ENCODE measurements around the gene ZNF615. TPM values are rescaled to one million over a fixed set of nuclear protein-coding genes. Genes with fewer than 3 reads are reported as not detected.
"Not testable (repeated sequence)": the region's sequence is repeated elsewhere in the genome, so short reads cannot be mapped to it uniquely, and the experiment has no call there.

Gene ZNF615
- total RNA-seq, 2 experiments from 2014 or later = 8.4 to 8.5 TPM

DNA sequence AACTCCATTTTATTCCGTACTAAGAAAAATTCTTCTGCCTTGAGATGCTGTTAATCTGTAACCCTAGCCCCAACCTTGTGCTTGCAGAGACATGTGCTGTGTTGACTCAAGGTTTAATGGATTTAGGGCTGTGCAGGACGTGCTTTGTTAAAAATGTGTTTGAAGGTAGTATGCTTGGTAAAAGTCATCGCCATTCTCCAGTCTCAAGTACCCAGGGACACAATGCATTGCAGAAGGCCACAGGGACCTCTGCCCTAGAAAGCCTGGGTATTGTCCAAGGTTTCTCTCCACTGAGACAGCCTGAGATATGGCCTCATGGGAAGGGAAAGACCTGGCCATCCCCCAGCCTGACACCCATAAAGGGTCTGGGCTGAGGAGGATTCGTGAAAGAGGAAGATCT, 50.2 kb downstream of the ZNF615 start:
- H3K9me3 Mint-ChIP-seq = peaks cover 57% of the 10 kb centered on the region
- H3K27me3 Mint-ChIP-seq, H3K4me1 Mint-ChIP-seq, H3K4me3 Mint-ChIP-seq, H3K27ac Mint-ChIP-seq, DNase-seq: not testable (repeated sequence)
- peaks cover 46% of the 10 kb centered on the region for H3K36me3 Mint-ChIP-seq

GRCh38 chr19:51948975-51949374, 59.0 kb downstream of the ZNF615 start:
- Mint-ChIP-seq H3K27me3 (no peaks in the 10 kb centered on the region), H3K4me3 (no peak overlapping the region), H3K9me3 (peaks cover 68% of the 10 kb centered on the region), H3K4me1 (no peaks in the 10 kb centered on the region), H3K36me3 (peaks cover 54% of the 10 kb centered on the region), H3K27ac (no peak overlapping the region)
- DNase-seq = no peak

DNA sequence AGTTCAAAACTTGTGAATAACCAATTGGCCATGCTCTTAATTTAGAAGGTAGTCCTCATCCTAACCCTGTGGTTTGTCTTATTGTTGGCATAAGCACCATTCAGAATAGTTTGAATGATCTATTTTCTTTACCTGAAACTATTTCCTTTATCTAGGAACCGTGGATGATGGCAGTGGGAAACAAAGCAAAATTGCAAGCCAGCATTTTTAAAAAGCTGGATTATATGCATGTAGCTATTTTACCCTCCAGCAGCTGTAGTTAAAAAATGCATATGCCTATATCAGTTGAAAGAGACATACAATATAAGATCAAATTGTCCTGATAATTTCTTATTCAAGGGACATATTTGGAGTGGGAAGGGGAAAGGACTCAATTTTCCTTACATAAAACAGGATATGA, 61.4 kb downstream of the ZNF615 start:
- peaks cover 68% of the 10 kb centered on the region for H3K36me3 Mint-ChIP-seq
- no peaks in the 10 kb centered on the region for H3K27me3 Mint-ChIP-seq
- no peak for DNase-seq
- H3K4me1 Mint-ChIP-seq = no peaks in the 10 kb centered on the region
- H3K4me3 Mint-ChIP-seq = no peak overlapping the region
- H3K9me3 Mint-ChIP-seq = peaks cover 82% of the 10 kb centered on the region
- no peak overlapping the region for H3K27ac Mint-ChIP-seq

DNA sequence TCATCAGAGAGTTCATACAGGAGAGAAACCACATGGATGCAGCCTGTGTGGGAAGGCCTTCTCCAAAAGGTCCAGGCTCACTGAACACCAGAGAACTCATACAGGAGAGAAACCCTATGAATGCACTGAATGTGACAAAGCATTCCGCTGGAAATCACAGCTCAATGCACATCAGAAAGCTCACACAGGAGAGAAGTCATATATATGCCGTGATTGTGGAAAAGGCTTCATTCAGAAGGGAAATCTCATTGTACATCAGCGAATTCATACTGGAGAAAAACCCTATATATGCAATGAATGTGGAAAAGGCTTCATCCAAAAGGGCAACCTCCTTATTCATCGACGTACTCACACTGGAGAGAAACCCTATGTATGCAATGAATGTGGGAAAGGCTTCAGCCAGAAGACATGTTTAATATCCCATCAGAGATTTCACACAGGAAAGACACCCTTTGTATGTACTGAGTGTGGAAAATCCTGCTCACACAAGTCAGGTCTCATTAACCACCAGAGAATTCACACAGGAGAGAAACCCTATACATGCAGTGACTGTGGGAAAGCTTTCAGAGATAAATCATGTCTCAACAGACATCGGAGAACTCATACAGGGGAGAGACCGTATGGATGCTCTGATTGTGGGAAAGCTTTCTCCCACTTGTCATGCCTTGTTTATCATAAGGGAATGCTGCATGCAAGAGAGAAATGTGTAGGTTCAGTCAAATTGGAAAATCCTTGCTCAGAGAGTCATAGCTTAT, 63.0 kb downstream of the ZNF615 start:
- Mint-ChIP-seq H3K4me1 (no peaks in the 10 kb centered on the region), H3K9me3 (peaks cover 85% of the 10 kb centered on the region), H3K36me3 (peaks cover 81% of the 10 kb centered on the region), H3K27ac (no peak overlapping the region), H3K27me3 (no peaks in the 10 kb centered on the region), H3K4me3 (no peak overlapping the region)
- DNase-seq = no peak

Other genes starting within 250 kb of the ZNF615 start
- gene FPR2, start 247.0 kb downstream of the ZNF615 start, total RNA-seq = not detected
- gene FPR3, start 213.1 kb downstream of the ZNF615 start, total RNA-seq = not detected
- 1 to 10 TPM; 4.5 to 4.8 TPM for gene ZNF577, start 120.3 kb downstream of the ZNF615 start, total RNA-seq
- 10 to 100 TPM; 12.1 to 12.2 TPM for gene ZNF649, start 103.2 kb downstream of the ZNF615 start, total RNA-seq
- gene ZNF613, start 80.7 kb downstream of the ZNF615 start, total RNA-seq = 1 to 10 TPM; 4.3 to 4.5 TPM
- gene ZNF350, start 21.4 kb downstream of the ZNF615 start, total RNA-seq = 10 to 100 TPM; 11.3 to 11.4 TPM
- gene ZNF614, start 20.2 kb upstream of the ZNF615 start, total RNA-seq = 10 to 100 TPM; 15.4 to 17.4 TPM
- 10 to 100 TPM; 13.7 to 14.9 TPM for gene ZNF432, start 40.6 kb upstream of the ZNF615 start, total RNA-seq
- gene ZNF841, start 87.6 kb upstream of the ZNF615 start, total RNA-seq = 10 to 100 TPM; 16.4 to 17.9 TPM
- 1 to 10 TPM; 9.0 to 9.5 TPM for gene ZNF616, start 131.7 kb upstream of the ZNF615 start, total RNA-seq
- gene ZNF836, start 163.4 kb upstream of the ZNF615 start, total RNA-seq = 10 to 100 TPM; 10.0 to 12.0 TPM
- 100 to 1,000 TPM; 222 to 244 TPM for gene PPP2R1A, start 181.8 kb upstream of the ZNF615 start, total RNA-seq